Mesenchymal stem cell (in vitro differentiated cells and primary cell): ENCODE results near the gene WARS2.
A peak's percentile ranks its signal among the peaks of the same experiment; 100 is the strongest.

Experiments used
- DNase-seq: peaks from one replicate; pipeline ENCODE4 v3.0.0-alpha.2; 2013
- H2AFZ ChIP-seq: one replicate; pipeline ENCODE4 v1.6.1; 2013; ENCODE audit warnings: low read depth, mild to moderate bottlenecking, control low read depth, inconsistent platforms, low read length, moderate library complexity
- H2AK5ac ChIP-seq: 2 replicates; pipeline ENCODE4 v1.6.1; 2013; ENCODE audit warnings: low read length, moderate library complexity, mild to moderate bottlenecking, inconsistent platforms; ENCODE audit not compliant: severe bottlenecking
- H2BK120ac ChIP-seq: one replicate; pipeline ENCODE4 v1.6.1; 2013; ENCODE audit warnings: low read depth, mild to moderate bottlenecking, inconsistent platforms, low read length, moderate library complexity
- H2BK12ac ChIP-seq, 2 experiments: one replicate each; pipeline ENCODE4 v1.6.1; 2013; ENCODE audit warnings: inconsistent platforms in 2 of 2, low read length in 2 of 2, mild to moderate bottlenecking in 2 of 2, moderate library complexity in 2 of 2, control low read depth in 1 of 2
- H2BK15ac ChIP-seq: one replicate; pipeline ENCODE4 v1.6.1; 2013; ENCODE audit warnings: mild to moderate bottlenecking, low read depth, inconsistent platforms; ENCODE audit not compliant: poor library complexity, severe bottlenecking
- H2BK5ac ChIP-seq: 2 replicates; pipeline ENCODE4 v1.6.1; 2013; ENCODE audit warnings: low read depth, mild to moderate bottlenecking, low read length, control low read depth, inconsistent platforms; ENCODE audit not compliant: poor library complexity, severe bottlenecking
- H3K14ac ChIP-seq, 2 experiments: one replicate each; pipeline ENCODE4 v1.6.1; 2013; ENCODE audit warnings: inconsistent platforms in 2 of 2, low read length in 2 of 2, control low read depth in 1 of 2, mild to moderate bottlenecking in 1 of 2, moderate library complexity in 1 of 2
- H3K18ac ChIP-seq, 2 experiments: one replicate each; pipeline ENCODE4 v1.6.1; 2013; ENCODE audit warnings: inconsistent platforms in 2 of 2, low read length in 2 of 2, control low read depth in 1 of 2, low read depth in 1 of 2, mild to moderate bottlenecking in 1 of 2
- H3K23ac ChIP-seq, 2 experiments: one replicate each; pipeline ENCODE4 v1.6.1; 2013; ENCODE audit warnings: inconsistent platforms in 2 of 2, low read length in 2 of 2, mild to moderate bottlenecking in 2 of 2, moderate library complexity in 2 of 2, control low read depth in 1 of 2
- H3K27ac ChIP-seq: 2 replicates; pipeline ENCODE4 v1.5.1; 2013; ENCODE audit warnings: mild to moderate bottlenecking, moderate library complexity, low read length, control low read depth, inconsistent platforms; ENCODE audit not compliant: poor library complexity, severe bottlenecking
- H3K27me3 ChIP-seq, 2 experiments: 2 replicates each; pipeline versions ENCODE4 v1.6.1 to v1.7.0; 2013; ENCODE audit warnings: low read length in 2 of 2, mild to moderate bottlenecking in 2 of 2, moderate library complexity in 2 of 2, control low read depth in 1 of 2, inconsistent platforms in 1 of 2; ENCODE audit not compliant: control insufficient read depth in 1 of 2, insufficient read depth in 1 of 2
- H3K36me3 ChIP-seq, 2 experiments: 2 replicates each; pipeline versions ENCODE4 v1.6.1 to v1.7.0; 2013; ENCODE audit warnings: low read length in 2 of 2, control low read depth in 1 of 2, inconsistent platforms in 1 of 2, low read depth in 1 of 2, mild to moderate bottlenecking in 1 of 2; ENCODE audit not compliant: insufficient read depth in 2 of 2, control insufficient read depth in 1 of 2
- H3K4ac ChIP-seq, 2 experiments: one replicate each; pipeline ENCODE4 v1.6.1; 2013; ENCODE audit warnings: inconsistent platforms in 2 of 2, low read length in 2 of 2, mild to moderate bottlenecking in 2 of 2, moderate library complexity in 2 of 2, control low read depth in 1 of 2, low read depth in 1 of 2
- H3K4me1 ChIP-seq: 2 replicates; pipeline ENCODE4 v1.6.1; 2013; ENCODE audit warnings: low read depth, low read length, control low read depth; ENCODE audit not compliant: control insufficient read depth, insufficient read depth
- H3K4me2 ChIP-seq: 2 replicates; pipeline ENCODE4 v1.6.1; 2013; ENCODE audit warnings: low read length, mild to moderate bottlenecking, inconsistent platforms; ENCODE audit not compliant: poor library complexity, severe bottlenecking
- H3K4me3 ChIP-seq, 2 experiments: 2 replicates each; pipeline versions ENCODE4 v1.5.1 to v1.7.0; 2013; ENCODE audit warnings: low read length in 2 of 2, mild to moderate bottlenecking in 2 of 2, control low read depth in 1 of 2, low read depth in 1 of 2; ENCODE audit not compliant: insufficient read depth in 1 of 2
- H3K79me1 ChIP-seq: replicated peaks from 2 replicates; pipeline ENCODE4 v1.6.1; 2013; ENCODE audit warnings: mild to moderate bottlenecking, control low read depth, low read length, inconsistent platforms; ENCODE audit not compliant: poor library complexity, severe bottlenecking
- H3K9ac ChIP-seq: 2 replicates; pipeline ENCODE4 v1.7.0; 2013; ENCODE audit warnings: mild to moderate bottlenecking, low read length, moderate library complexity
- H3K9me3 ChIP-seq: 2 replicates; pipeline ENCODE4 v1.7.0; 2013; ENCODE audit warnings: mild to moderate bottlenecking, low read length; ENCODE audit not compliant: control insufficient read depth
- H4K8ac ChIP-seq: one replicate; pipeline ENCODE4 v1.6.1; 2013; ENCODE audit warnings: inconsistent platforms, mild to moderate bottlenecking, low read length, moderate library complexity
- H4K91ac ChIP-seq: one replicate; pipeline ENCODE4 v1.6.1; 2013; ENCODE audit warnings: mild to moderate bottlenecking, low read length, inconsistent platforms
- WGBS: methylation state at CpG from one replicate; pipeline ENCODE4 v1.1.7; 2013; ENCODE audit warnings: mixed read lengths; 5-methylcytosine and 5-hydroxymethylcytosine counted together

Gene WARS2

DNA sequence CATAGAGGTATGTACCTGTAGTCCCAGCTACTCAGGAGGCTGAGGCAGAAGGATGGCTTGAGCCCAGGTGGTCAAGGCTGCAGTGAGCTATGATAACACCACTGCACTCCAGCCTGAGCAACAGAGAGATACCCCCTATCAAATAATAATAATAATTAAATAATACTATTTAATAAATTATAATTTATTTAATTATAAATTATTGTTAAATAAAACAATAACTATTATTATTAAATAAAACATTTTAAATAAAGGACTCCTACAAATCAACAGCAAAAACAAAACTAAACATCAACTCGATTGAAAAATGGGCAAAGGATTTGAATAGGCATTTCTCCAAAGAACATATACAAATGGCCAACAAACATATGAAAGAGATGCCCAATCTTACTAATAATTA lies 86.5 kb downstream of the WARS2 start:
- no peak overlapping the region for H3K18ac ChIP-seq
- H3K4ac ChIP-seq, result no peak overlapping the region
- 80% methylated on average over 1 of the region's 1 CpG for WGBS
- H3K79me1 ChIP-seq, result peaks cover 12% of the 10 kb centered on the region
- H3K23ac ChIP-seq, result no peak overlapping the region
- H3K14ac ChIP-seq, result no peak overlapping the region
- DNase-seq, result no peak
- H3K4me2 ChIP-seq, result no peak overlapping the region
- H2BK12ac ChIP-seq, result no peak overlapping the region
- H3K4me3 ChIP-seq, result no peak overlapping the region
- H3K27me3 ChIP-seq, result no peaks in the 10 kb centered on the region
- no peaks in the 10 kb centered on the region for H3K9me3 ChIP-seq
- no peak overlapping the region for H3K27ac ChIP-seq
- H4K91ac ChIP-seq, result no peak overlapping the region
- H2AK5ac ChIP-seq, result no peak overlapping the region
- H2BK15ac ChIP-seq, result no peak overlapping the region
- no peaks in the 10 kb centered on the region for H3K4me1 ChIP-seq
- no peak overlapping the region for H2BK120ac ChIP-seq
- no peak overlapping the region for H2AFZ ChIP-seq
- no peak overlapping the region for H2BK5ac ChIP-seq
- H4K8ac ChIP-seq, result no peak overlapping the region
- H3K9ac ChIP-seq, result no peak overlapping the region
- H3K36me3 ChIP-seq, result peaks cover 3 to 4% of the 10 kb centered on the region in 2 experiments

DNA sequence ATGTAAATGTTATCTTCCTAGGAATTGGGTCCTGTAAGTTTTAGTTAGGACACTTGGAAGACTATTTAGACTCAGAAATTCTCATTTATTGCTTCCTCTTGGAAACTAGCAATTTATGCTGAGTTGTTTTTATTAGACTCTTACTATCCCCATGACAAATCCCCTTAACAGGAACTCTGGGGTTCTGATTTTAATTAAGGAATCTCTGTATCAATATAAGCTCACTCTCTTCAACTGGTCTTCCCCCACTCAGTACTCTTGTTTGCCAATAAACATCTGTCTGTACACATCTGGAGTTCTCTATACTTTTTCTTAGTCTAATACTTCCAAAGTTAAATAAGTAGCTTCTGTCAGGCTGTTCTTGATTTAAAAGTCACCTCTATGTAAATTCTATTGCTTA lies 88.2 kb downstream of the WARS2 start:
- H2BK120ac ChIP-seq, result no peak overlapping the region
- H3K4me1 ChIP-seq, result no peaks in the 10 kb centered on the region
- H3K18ac ChIP-seq, result no peak overlapping the region
- no peak overlapping the region for H3K4me2 ChIP-seq
- H3K36me3 ChIP-seq, result peaks cover 3% of the 10 kb centered on the region in 2 experiments
- H3K4me3 ChIP-seq, result no peak overlapping the region
- no peak overlapping the region for H3K9ac ChIP-seq
- H2BK12ac ChIP-seq, result no peak overlapping the region
- no peak overlapping the region for H2BK15ac ChIP-seq
- H3K4ac ChIP-seq, result no peak overlapping the region
- H4K91ac ChIP-seq, result no peak overlapping the region
- no peak for DNase-seq
- peaks cover 17% of the 10 kb centered on the region for H3K79me1 ChIP-seq
- no peak overlapping the region for H3K14ac ChIP-seq
- no peak overlapping the region for H2AK5ac ChIP-seq
- H2BK5ac ChIP-seq, result no peak overlapping the region
- no peaks in the 10 kb centered on the region for H3K27me3 ChIP-seq
- H3K27ac ChIP-seq, result no peak overlapping the region
- H3K9me3 ChIP-seq, result no peaks in the 10 kb centered on the region
- H3K23ac ChIP-seq, result no peak overlapping the region
- H2AFZ ChIP-seq, result no peak overlapping the region
- no peak overlapping the region for H4K8ac ChIP-seq

DNA sequence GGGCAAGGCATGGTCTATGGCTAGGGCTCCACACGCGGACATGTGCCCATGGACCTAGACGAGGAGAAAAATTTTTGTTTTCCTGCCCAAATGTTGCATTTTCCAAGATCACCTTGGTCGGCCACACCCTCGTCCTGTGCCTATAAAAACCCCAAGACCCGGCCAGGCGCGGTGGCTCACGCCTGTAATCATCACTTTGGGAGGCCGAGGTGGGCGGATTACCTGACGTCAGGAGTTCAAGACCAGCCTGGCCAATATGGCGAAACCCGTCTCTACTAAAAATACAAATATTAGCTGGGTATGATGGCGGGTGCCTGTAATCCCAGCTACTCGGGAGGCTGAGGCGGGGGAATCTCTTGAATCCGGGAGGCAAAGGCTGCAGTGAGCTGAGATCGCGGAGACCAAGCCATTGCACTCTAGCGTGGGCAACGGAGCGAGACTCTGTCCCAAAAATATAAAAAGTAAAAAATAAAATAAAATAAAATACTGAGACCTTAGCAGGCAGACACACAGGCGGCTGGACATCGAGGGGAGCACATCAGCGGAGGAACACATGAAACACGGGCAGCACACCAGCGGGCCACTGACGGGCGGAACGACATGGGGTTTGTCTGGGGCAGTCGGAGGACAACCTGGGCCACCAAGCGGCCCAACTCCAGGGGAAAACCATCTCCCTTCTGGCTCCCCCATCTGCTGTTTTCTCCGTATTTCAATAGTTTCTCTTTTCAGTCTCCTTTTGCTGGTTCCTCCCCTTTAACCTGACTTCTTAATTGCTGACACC lies 91.6 kb downstream of the WARS2 start:
- Histone ChIP-seq H3K27me3 (no peaks in the 10 kb centered on the region), H2BK12ac (no peak overlapping the region), H3K23ac (no peak overlapping the region), H3K4me3 (no peak overlapping the region), H3K4ac (no peak overlapping the region), H3K36me3 (peaks cover 0 to 8% of the 10 kb centered on the region in 2 experiments), H3K9ac (no peak overlapping the region), H2BK120ac (no peak overlapping the region), H3K4me1 (no peaks in the 10 kb centered on the region), H3K18ac (no peak overlapping the region), H4K91ac (no peak overlapping the region), H4K8ac (no peak overlapping the region), H3K14ac (no peak overlapping the region), H3K27ac (no peak overlapping the region), H2BK5ac (no peak overlapping the region), H3K4me2 (no peak overlapping the region), H3K79me1 (peaks cover 22% of the 10 kb centered on the region), H3K9me3 (no peaks in the 10 kb centered on the region), H2AK5ac (no peak overlapping the region), H2BK15ac (no peak overlapping the region), H2AFZ (no peak overlapping the region)
- no peak for DNase-seq
- WGBS, result 97% methylated on average over 28 of the region's 34 CpGs

DNA sequence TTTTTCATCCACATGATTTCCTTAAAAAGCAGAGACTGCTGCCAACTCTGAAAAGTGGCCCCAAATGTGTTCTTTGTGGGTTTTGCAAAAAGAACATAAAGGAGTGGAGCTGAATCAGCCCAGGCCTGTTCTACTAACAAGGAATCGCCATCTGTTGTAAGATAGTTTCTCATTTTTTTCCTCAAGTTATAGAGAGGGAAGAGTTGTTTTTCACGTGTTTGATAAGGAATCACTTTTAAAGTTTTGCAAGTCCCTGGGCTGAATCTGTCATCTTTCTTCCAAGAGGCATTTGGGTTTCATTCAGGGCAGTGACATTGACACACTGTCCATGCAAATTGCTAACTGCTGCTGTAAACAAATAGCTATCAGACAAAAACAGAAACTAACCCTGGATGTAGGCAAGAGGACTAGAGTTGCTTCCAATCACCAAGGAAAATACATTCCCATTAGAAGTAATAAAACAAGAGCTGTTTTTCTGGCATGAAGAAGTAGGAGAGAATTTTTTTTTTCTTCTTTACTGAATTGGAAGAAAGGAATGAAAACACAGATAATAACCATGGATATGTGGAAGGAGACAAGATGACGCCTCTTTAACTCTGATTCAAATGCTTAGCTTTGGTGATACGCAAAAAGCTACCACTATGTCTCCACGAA lies 93.5 kb downstream of the WARS2 start:
- Histone ChIP-seq H3K9ac (peak overlapping the region; percentile 91), H3K23ac (no peak overlapping the region), H3K27me3 (no peaks in the 10 kb centered on the region), H3K27ac (no peak overlapping the region), H3K79me1 (peaks cover 15% of the 10 kb centered on the region), H4K91ac (no peak overlapping the region), H3K9me3 (no peaks in the 10 kb centered on the region), H3K4me3 (peak overlapping the region in 1 of 2 experiments; percentile 59), H3K14ac (no peak overlapping the region), H2BK12ac (no peak overlapping the region), H3K4me2 (no peak overlapping the region), H4K8ac (no peak overlapping the region), H2AFZ (no peak overlapping the region), H3K18ac (no peak overlapping the region), H2BK5ac (no peak overlapping the region), H3K4ac (no peak overlapping the region), H3K4me1 (no peaks in the 10 kb centered on the region), H2AK5ac (no peak overlapping the region), H2BK120ac (no peak overlapping the region), H2BK15ac (no peak overlapping the region), H3K36me3 (peaks cover 0 to 10% of the 10 kb centered on the region in 2 experiments)
- WGBS, result 88% methylated on average over 5 of the region's 5 CpGs
- peak; percentile 33 for DNase-seq
